HL-60 (cell line): ENCODE data around the gene POGK.
"Not testable (repeated sequence)": the region's sequence is repeated elsewhere in the genome, so short reads cannot be mapped to it uniquely, and the experiment has no call there.

Experiments used
- GABPA ChIP-seq: IDR thresholded peaks from 2 replicates; pipeline ENCODE4 v1.6.1; 2012; ENCODE audit warnings: low read depth
- POLR2AphosphoS5 ChIP-seq: IDR thresholded peaks from 2 replicates; pipeline ENCODE4 v1.6.1; 2012; ENCODE audit warnings: low read depth
- TF ChIP-seq, protein P1 (sequence below): IDR thresholded peaks from one replicate; pipeline ENCODE4 v1.5.1; 2011; ENCODE audit warnings: low read length, control low read depth, inconsistent platforms; ENCODE audit not compliant: insufficient read depth
- TF ChIP-seq, protein P2 (sequence below): IDR thresholded peaks from 2 replicates; pipeline ENCODE4 v1.6.1; 2012; ENCODE audit warnings: low read depth; ENCODE audit not compliant: insufficient replicate concordance

DNA sequence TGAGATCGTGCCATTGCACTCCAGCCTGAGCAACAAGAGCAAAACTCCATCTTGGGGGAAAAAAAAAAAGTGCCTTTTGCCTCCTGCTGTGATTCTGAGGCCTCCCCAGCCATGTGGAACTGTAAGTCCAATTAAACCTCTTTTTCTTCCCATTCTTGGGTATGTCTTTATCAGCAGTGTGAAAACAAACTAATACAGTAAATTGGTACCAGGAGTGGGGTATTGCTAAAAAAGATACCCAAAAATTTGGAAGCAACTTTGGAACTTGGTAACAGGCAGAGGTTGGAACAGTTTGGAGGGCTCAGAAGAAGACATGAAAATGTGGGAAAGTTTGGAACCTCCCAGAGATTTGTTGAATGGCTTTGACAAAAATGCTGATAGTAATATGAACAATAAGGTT is 9.5 kb upstream of the POGK start:
- TF ChIP-seq, protein P1, sequence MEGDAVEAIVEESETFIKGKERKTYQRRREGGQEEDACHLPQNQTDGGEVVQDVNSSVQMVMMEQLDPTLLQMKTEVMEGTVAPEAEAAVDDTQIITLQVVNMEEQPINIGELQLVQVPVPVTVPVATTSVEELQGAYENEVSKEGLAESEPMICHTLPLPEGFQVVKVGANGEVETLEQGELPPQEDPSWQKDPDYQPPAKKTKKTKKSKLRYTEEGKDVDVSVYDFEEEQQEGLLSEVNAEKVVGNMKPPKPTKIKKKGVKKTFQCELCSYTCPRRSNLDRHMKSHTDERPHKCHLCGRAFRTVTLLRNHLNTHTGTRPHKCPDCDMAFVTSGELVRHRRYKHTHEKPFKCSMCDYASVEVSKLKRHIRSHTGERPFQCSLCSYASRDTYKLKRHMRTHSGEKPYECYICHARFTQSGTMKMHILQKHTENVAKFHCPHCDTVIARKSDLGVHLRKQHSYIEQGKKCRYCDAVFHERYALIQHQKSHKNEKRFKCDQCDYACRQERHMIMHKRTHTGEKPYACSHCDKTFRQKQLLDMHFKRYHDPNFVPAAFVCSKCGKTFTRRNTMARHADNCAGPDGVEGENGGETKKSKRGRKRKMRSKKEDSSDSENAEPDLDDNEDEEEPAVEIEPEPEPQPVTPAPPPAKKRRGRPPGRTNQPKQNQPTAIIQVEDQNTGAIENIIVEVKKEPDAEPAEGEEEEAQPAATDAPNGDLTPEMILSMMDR, result not testable (repeated sequence)
- not testable (repeated sequence) for TF ChIP-seq POLR2AphosphoS5, GABPA
- TF ChIP-seq, protein P2, sequence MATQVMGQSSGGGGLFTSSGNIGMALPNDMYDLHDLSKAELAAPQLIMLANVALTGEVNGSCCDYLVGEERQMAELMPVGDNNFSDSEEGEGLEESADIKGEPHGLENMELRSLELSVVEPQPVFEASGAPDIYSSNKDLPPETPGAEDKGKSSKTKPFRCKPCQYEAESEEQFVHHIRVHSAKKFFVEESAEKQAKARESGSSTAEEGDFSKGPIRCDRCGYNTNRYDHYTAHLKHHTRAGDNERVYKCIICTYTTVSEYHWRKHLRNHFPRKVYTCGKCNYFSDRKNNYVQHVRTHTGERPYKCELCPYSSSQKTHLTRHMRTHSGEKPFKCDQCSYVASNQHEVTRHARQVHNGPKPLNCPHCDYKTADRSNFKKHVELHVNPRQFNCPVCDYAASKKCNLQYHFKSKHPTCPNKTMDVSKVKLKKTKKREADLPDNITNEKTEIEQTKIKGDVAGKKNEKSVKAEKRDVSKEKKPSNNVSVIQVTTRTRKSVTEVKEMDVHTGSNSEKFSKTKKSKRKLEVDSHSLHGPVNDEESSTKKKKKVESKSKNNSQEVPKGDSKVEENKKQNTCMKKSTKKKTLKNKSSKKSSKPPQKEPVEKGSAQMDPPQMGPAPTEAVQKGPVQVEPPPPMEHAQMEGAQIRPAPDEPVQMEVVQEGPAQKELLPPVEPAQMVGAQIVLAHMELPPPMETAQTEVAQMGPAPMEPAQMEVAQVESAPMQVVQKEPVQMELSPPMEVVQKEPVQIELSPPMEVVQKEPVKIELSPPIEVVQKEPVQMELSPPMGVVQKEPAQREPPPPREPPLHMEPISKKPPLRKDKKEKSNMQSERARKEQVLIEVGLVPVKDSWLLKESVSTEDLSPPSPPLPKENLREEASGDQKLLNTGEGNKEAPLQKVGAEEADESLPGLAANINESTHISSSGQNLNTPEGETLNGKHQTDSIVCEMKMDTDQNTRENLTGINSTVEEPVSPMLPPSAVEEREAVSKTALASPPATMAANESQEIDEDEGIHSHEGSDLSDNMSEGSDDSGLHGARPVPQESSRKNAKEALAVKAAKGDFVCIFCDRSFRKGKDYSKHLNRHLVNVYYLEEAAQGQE, result not testable (repeated sequence)
